GM23338 (cell line): ENCODE measurements around the gene GPT2.

Source experiments
- EZH2 ChIP-seq: fragments of 200-600 bp; sonication (generic); IDR thresholded peaks from one replicate; pipeline ENCODE4 v1.8.0; 2017; ENCODE audit warnings: antibody characterized with exemption, mild to moderate bottlenecking, low read depth; ENCODE audit not compliant: unreplicated experiment
- NANOG ChIP-seq: IDR thresholded peaks from 2 replicates; pipeline ENCODE4 v1.6.1; 2016; ENCODE audit warnings: antibody characterized with exemption, borderline replicate concordance
- POLR2AphosphoS5 ChIP-seq: IDR thresholded peaks from 2 replicates; pipeline ENCODE4 v1.6.1; 2016; ENCODE audit warnings: antibody characterized with exemption, low read depth
- REST ChIP-seq: IDR thresholded peaks from one replicate; pipeline ENCODE4 v1.6.1; 2018; ENCODE audit warnings: antibody characterized with exemption; ENCODE audit not compliant: unreplicated experiment
- STAT1 ChIP-seq: IDR thresholded peaks from one replicate; pipeline ENCODE4 v1.6.1; 2016; ENCODE audit warnings: antibody characterized with exemption; ENCODE audit not compliant: unreplicated experiment
- ZNF114 ChIP-seq: fragments of 250-450 bp; sonication (Bioruptor Pico); IDR thresholded peaks from 2 replicates; pipeline ENCODE4 v1.5.0; 2020; ENCODE audit warnings: mild to moderate bottlenecking, moderate library complexity
- TF ChIP-seq, protein P1 (sequence below), 2 experiments: fragments of 200-600 bp in 1 of 2; sonication (generic) in 1 of 2; conservative IDR thresholded peaks; 2 replicates each; pipeline versions ENCODE4 v1.5.1 to v1.6.1; 2016 to 2017; ENCODE audit warnings: antibody characterized with exemption in 2 of 2, low read depth in 2 of 2, mild to moderate bottlenecking in 2 of 2, moderate library complexity in 1 of 2

- TF ChIP-seq, protein P1, sequence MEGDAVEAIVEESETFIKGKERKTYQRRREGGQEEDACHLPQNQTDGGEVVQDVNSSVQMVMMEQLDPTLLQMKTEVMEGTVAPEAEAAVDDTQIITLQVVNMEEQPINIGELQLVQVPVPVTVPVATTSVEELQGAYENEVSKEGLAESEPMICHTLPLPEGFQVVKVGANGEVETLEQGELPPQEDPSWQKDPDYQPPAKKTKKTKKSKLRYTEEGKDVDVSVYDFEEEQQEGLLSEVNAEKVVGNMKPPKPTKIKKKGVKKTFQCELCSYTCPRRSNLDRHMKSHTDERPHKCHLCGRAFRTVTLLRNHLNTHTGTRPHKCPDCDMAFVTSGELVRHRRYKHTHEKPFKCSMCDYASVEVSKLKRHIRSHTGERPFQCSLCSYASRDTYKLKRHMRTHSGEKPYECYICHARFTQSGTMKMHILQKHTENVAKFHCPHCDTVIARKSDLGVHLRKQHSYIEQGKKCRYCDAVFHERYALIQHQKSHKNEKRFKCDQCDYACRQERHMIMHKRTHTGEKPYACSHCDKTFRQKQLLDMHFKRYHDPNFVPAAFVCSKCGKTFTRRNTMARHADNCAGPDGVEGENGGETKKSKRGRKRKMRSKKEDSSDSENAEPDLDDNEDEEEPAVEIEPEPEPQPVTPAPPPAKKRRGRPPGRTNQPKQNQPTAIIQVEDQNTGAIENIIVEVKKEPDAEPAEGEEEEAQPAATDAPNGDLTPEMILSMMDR (conservative IDR thresholded peaks at IDR 0.05; ENCODE audit: low read depth in 2 of 2), result no peak
- TF ChIP-seq EZH2 (no peak), POLR2AphosphoS5 (no peak), REST (no peak), ZNF114 (CRISPR knock-in tag) (no peak), STAT1 (no peak), NANOG (no peak)
Observed at GRCh38 chr16:46901709-46902108, 17.5 kb downstream of the GPT2 start.
